Stimulated activated effector memory CD8-positive, alpha-beta T cell treated with anti-CD3 and anti-CD28 coated beads, Interleukin-12 subunit alpha, Interleukin-12 subunit beta, amount 100 ng/mL, for 72 hours (primary cell): ENCODE measurements around the gene TAB2.
"Not testable (repeated sequence)": the region's sequence is repeated elsewhere in the genome, so short reads cannot be mapped to it uniquely, and the experiment has no call there.

Source experiments
- ATAC-seq: fragments of 150-1000 bp; cut with Tn5 transposase; 2 replicates; pipeline ENCODE4 v1.10.0; 2021
- DNase-seq, 2 donors: peaks; one replicate each; pipeline ENCODE4 v3.0.0; 2021 to 2022; ENCODE audit warnings: low spot score in 2 of 2
- H3K27ac Mint-ChIP-seq: one replicate; pipeline ENCODE4 v1.8.0; 2022; ENCODE audit warnings: mild to moderate bottlenecking, mixed read lengths
- H3K36me3 Mint-ChIP-seq: one replicate; pipeline ENCODE4 v1.8.0; 2022; ENCODE audit warnings: mild to moderate bottlenecking, mixed read lengths
- H3K4me1 Mint-ChIP-seq: one replicate; pipeline ENCODE4 v1.8.0; 2022; ENCODE audit warnings: mixed read lengths
- H3K4me3 Mint-ChIP-seq: one replicate; pipeline ENCODE4 v1.8.0; 2022; ENCODE audit warnings: mild to moderate bottlenecking, mixed read lengths
- H3K9me3 Mint-ChIP-seq: one replicate; pipeline ENCODE4 v1.8.0; 2022; ENCODE audit warnings: mixed read lengths

Gene TAB2

DNA sequence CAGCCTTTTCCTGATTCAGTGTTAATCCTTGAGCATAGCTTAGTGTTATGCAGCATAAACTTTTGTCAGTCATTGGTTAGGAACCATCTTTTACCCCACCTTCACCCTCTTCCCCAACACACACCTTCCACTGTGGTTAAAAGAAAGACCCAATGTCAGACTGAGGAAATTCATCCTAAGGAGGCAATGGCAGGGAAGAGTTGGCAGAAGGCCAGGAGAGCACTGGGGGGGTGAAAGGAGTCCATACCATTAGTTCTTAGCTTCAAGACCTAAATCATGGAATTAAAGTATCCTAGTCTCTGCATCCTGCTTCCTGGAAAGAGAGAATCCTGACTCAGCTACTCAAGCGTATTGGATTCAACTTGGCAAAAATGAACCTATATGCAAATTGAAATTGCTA, 16.9 kb upstream of the TAB2 start:
- DNase-seq (no peak), ATAC-seq (no peak)
- Mint-ChIP-seq H3K4me1 (peaks cover 3% of the 10 kb centered on the region), H3K4me3 (no peak overlapping the region), H3K9me3 (no peaks in the 10 kb centered on the region), H3K36me3 (no peaks in the 10 kb centered on the region), H3K27ac (no peak overlapping the region)

GRCh38 chr6:149302723-149303122, 14.8 kb upstream of the TAB2 start:
- H3K27ac Mint-ChIP-seq, result no peak overlapping the region
- ATAC-seq (no peak), DNase-seq (no peak)
- H3K9me3 Mint-ChIP-seq, result no peaks in the 10 kb centered on the region
- no peak overlapping the region for H3K4me3 Mint-ChIP-seq
- no peaks in the 10 kb centered on the region for H3K4me1 Mint-ChIP-seq
- no peaks in the 10 kb centered on the region for H3K36me3 Mint-ChIP-seq

GRCh38 chr6:149303468-149303867, 14.0 kb upstream of the TAB2 start:
- no peaks in the 10 kb centered on the region for H3K36me3 Mint-ChIP-seq
- H3K4me1 Mint-ChIP-seq, result no peaks in the 10 kb centered on the region
- no peak overlapping the region for H3K27ac Mint-ChIP-seq
- DNase-seq, result no peak
- H3K9me3 Mint-ChIP-seq, result no peaks in the 10 kb centered on the region
- no peak for ATAC-seq
- H3K4me3 Mint-ChIP-seq, result no peak overlapping the region

DNA sequence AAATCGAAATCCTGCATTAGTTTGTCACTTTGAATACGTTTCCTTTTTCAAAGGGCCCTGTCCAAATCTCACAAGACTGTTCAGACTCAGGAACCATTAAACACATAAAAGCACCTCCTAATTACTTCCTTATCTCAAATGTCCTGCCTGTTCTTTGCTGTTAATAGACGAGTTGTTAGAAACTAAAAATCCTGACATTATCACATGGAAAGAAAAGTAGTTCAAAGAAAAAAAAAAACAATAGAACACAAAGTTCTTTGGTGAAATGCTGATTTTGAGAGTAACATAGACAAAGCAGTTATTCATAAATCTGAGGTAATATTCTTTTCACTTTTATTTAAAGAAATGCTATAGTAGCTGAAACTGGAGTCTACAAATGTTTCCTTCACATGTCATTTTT, 12.1 kb upstream of the TAB2 start:
- H3K9me3 Mint-ChIP-seq, result no peaks in the 10 kb centered on the region
- H3K27ac Mint-ChIP-seq, result no peak overlapping the region
- ATAC-seq (no peak), DNase-seq (no peak)
- H3K4me1 Mint-ChIP-seq, result no peaks in the 10 kb centered on the region
- no peaks in the 10 kb centered on the region for H3K36me3 Mint-ChIP-seq
- no peak overlapping the region for H3K4me3 Mint-ChIP-seq

DNA sequence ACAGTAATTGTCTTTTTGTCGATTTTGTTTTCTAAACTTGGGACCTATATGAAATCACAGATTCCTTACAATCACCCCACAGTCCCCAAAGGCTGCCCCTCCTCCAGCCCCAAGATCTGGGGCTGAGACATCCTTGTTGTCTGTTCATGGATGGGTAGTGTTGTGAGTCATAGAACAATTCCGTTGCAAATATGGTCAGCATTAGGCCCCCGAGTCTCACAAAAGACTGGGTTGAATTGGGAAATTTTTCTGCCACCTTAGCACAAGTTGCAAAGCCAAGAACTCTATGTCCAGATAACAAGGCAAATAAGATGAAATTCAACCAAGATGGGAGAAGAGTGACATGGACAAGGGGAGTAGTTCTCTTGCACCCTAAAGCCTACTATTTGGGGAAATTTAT, 10.5 kb upstream of the TAB2 start:
- H3K4me1 Mint-ChIP-seq, result no peaks in the 10 kb centered on the region
- H3K36me3 Mint-ChIP-seq, result no peaks in the 10 kb centered on the region
- H3K9me3 Mint-ChIP-seq, result no peaks in the 10 kb centered on the region
- ATAC-seq (no peak), DNase-seq (no peak)
- no peak overlapping the region for H3K4me3 Mint-ChIP-seq
- H3K27ac Mint-ChIP-seq, result no peak overlapping the region

DNA sequence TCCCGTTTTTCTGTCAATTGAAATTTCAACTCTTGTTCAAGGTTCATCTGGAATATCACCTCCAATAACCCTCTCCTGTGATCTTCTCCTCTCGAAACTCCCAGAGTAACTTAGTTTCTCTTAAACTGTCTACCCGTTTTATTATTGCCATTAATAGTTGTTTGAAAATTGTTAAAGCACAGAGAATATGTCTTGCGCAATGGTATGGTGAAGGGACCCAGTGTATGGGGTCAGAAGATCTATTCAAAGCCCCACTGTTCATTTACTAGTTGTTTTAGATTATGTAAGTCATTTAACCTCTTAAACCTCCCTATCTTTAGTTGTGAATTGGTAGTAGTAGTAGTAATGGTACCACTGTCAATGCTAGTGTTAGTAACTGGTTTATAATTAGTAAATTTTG, 6.2 kb upstream of the TAB2 start:
- Mint-ChIP-seq H3K4me3 (no peak overlapping the region), H3K36me3 (no peaks in the 10 kb centered on the region), H3K9me3 (no peaks in the 10 kb centered on the region), H3K4me1 (peaks cover 12% of the 10 kb centered on the region), H3K27ac (no peak overlapping the region)
- ATAC-seq, result no peak
- no peak for DNase-seq

DNA sequence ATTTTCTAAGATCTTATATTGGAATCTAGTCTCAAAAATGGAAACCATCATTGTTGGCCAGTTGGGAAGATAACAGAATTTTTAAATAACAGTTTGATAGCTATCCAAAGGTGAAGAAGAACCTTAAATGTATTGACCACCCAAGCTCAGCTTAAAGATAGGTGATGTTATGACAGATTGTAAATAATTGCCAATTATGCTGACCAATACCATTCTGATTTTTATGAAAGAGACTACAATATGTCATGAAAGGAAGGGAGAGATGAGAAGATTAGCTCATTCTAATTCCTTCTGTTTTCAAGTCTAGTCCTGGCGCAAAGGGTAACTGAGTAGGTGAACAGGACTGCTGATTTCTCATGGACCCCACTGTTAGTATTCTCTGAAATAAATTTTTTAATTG, 5.7 kb upstream of the TAB2 start:
- Mint-ChIP-seq H3K4me3 (no peak overlapping the region), H3K9me3 (no peaks in the 10 kb centered on the region), H3K36me3 (no peaks in the 10 kb centered on the region), H3K4me1 (peaks cover 12% of the 10 kb centered on the region), H3K27ac (no peak overlapping the region)
- DNase-seq (no peak), ATAC-seq (no peak)

DNA sequence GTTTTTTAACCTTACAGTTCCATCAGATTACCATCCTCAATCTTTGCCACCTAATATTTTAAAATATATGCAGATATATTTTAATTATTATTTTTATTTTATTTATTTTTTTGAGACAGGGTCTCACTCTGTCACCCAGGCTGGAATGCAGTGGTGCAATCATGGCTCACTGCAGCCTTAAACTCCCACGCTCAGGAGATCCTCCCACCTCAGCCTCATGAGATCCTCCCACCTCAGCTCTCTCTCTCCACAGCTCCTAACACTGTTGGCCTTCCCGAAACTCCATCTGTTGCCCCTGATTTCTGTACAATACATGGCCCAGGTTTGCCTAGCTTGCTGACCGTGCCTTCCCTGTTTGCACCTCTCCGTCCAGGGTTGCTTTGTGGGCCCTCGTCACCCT, 4.4 kb upstream of the TAB2 start:
- Mint-ChIP-seq H3K9me3 (no peaks in the 10 kb centered on the region), H3K27ac (no peak overlapping the region), H3K4me3 (no peak overlapping the region), H3K36me3 (peaks cover 1% of the 10 kb centered on the region), H3K4me1 (peaks cover 12% of the 10 kb centered on the region)
- DNase-seq (no peak), ATAC-seq (no peak)

DNA sequence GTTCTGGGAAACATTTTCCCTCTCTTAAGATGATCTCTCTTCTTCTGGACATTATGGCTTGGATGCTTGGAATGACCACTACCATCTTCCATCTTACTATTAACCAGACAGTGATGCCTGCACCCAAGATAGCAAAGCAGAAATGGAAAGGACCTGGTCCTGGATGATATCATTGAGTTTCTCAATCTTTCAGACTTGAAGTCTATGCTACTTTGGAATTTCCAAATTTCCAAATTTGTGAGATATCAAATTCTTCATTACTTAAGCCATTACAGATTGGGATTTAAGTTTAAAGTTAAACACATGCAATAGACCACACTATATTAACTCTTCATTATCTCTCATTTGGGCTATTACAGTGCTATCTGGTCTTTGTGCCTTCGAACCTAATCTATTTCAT, 3.7 kb upstream of the TAB2 start:
- peaks cover 12% of the 10 kb centered on the region for H3K4me1 Mint-ChIP-seq
- H3K36me3 Mint-ChIP-seq, result peaks cover 9% of the 10 kb centered on the region
- DNase-seq (no peak), ATAC-seq (no peak)
- H3K4me3 Mint-ChIP-seq, result no peak overlapping the region
- H3K27ac Mint-ChIP-seq, result no peak overlapping the region
- no peaks in the 10 kb centered on the region for H3K9me3 Mint-ChIP-seq

DNA sequence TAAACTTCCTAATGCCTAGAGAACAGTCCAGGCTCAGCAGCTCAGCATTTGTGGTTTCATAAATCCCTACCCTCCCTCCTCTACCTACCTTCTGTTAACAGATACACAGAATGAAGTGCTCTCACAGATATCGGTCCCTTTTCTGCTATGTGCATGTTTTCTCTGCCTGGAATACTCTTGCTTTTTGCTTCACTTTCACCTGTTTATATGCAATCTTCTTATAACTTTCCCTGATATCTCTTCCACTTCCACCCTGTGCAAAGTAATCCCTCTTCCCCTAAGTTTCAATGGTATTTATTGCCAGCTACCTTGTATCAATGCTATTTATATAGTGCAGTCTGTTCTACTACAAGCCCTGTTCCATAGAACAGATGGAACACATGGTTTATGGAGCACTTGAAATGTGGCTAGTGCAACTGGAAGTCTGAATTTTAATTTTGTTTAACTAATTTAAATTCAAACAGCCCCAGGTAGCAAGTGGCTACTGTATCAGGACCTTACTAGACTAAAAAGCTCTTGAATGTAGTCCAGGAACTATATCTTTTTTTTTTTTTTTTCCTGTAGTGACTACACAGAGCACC, 3.1 kb upstream of the TAB2 start:
- no peak for ATAC-seq
- Mint-ChIP-seq H3K27ac (no peak overlapping the region), H3K4me1 (peaks cover 12% of the 10 kb centered on the region), H3K4me3 (no peak overlapping the region), H3K36me3 (peaks cover 15% of the 10 kb centered on the region), H3K9me3 (no peaks in the 10 kb centered on the region)
- no peak for DNase-seq

- no peaks in the 10 kb centered on the region for H3K9me3 Mint-ChIP-seq
- DNase-seq, result no peak
Observed at GRCh38 chr6:149316108-149316727, 1.3 kb upstream of the TAB2 start.

GRCh38 chr6:149316740-149317643, 520 bp upstream of the TAB2 start:
- peak; percentile 78 to 89 for DNase-seq
- Mint-ChIP-seq H3K4me1 (peaks cover 18% of the 10 kb centered on the region), H3K36me3 (peaks cover 35% of the 10 kb centered on the region), H3K27ac (peak overlapping the region; percentile 93), H3K4me3 (peak overlapping the region; percentile 80), H3K9me3 (no peaks in the 10 kb centered on the region)
- ATAC-seq, result peak; percentile 83

More at GRCh38 chr6:149316108-149316727, 1.3 kb upstream of the TAB2 start:
- Mint-ChIP-seq H3K27ac (peak overlapping the region; percentile 93), H3K4me1 (peaks cover 18% of the 10 kb centered on the region), H3K36me3 (peaks cover 28% of the 10 kb centered on the region), H3K4me3 (peak overlapping the region; percentile 80)
- no peak for ATAC-seq

GRCh38 chr6:149318581-149319286, 1.2 kb downstream of the TAB2 start:
- peak overlapping the region; percentile 80 for H3K4me3 Mint-ChIP-seq
- peaks cover 23% of the 10 kb centered on the region for H3K4me1 Mint-ChIP-seq
- peaks cover 52% of the 10 kb centered on the region for H3K36me3 Mint-ChIP-seq
- ATAC-seq (peak; percentile 55), DNase-seq (peak in 1 of 2 donors; percentile 42)
- no peaks in the 10 kb centered on the region for H3K9me3 Mint-ChIP-seq
- peak overlapping the region; percentile 93 for H3K27ac Mint-ChIP-seq

- peaks cover 59% of the 10 kb centered on the region for H3K36me3 Mint-ChIP-seq
- peak overlapping the region; percentile 80 for H3K4me3 Mint-ChIP-seq
- H3K4me1 Mint-ChIP-seq, result peaks cover 27% of the 10 kb centered on the region
- no peaks in the 10 kb centered on the region for H3K9me3 Mint-ChIP-seq
- peak; percentile 12 for ATAC-seq
- H3K27ac Mint-ChIP-seq, result peak overlapping the region; percentile 93
- DNase-seq, result no peak
Observed at GRCh38 chr6:149319422-149319821, 1.9 kb downstream of the TAB2 start.

- H3K36me3 Mint-ChIP-seq, result peaks cover 65% of the 10 kb centered on the region
- H3K9me3 Mint-ChIP-seq, ATAC-seq: not testable (repeated sequence)
- H3K4me1 Mint-ChIP-seq, result peaks cover 28% of the 10 kb centered on the region
- H3K27ac Mint-ChIP-seq, result peak overlapping the region; percentile 93
- DNase-seq, result peak in 1 of 2 donors; percentile 73
- H3K4me3 Mint-ChIP-seq, result peak overlapping the region; percentile 80
Observed at GRCh38 chr6:149320016-149320415, 2.5 kb downstream of the TAB2 start.
